Thyroid gland (tissue), 4 donors: ENCODE measurements around the gene KRTAP10-7. TPM values are rescaled to one million over a fixed set of nuclear protein-coding genes. Genes with fewer than 3 reads are reported as not detected.

ENCODE experiments used
- DNase-seq, 2 donors: peaks; one replicate each; pipeline ENCODE4 v3.0.0-alpha.2; 2019
- H3K27ac ChIP-seq, 3 donors: fragments of 200-600 bp; sonication (generic); 1 replicate in 2 of 3; 2 replicates in 1 of 3; pipeline ENCODE4 v1.5.1; 2016 to 2019; ENCODE audit warnings: mild to moderate bottlenecking in 1 of 3, moderate library complexity in 1 of 3
- H3K27me3 ChIP-seq: fragments of 200-600 bp; sonication (generic); one replicate; pipeline ENCODE4 v1.5.1; 2019
- H3K36me3 ChIP-seq, 2 donors: fragments of 200-600 bp; sonication (generic); one replicate each; pipeline ENCODE4 v1.5.1; 2016 to 2019
- H3K4me1 ChIP-seq, 2 donors: fragments of 200-600 bp; sonication (generic); one replicate each; pipeline ENCODE4 v1.5.1; 2017 to 2019
- H3K4me3 ChIP-seq, 3 donors: fragments of 200-600 bp; sonication (generic); replicated peaks in 1 of 3; 1 replicate in 2 of 3; 2 replicates in 1 of 3; pipeline ENCODE4 v1.5.1; 2016; ENCODE audit warnings: mild to moderate bottlenecking in 1 of 3
- H3K9me3 ChIP-seq: fragments of 200-600 bp; sonication (generic); one replicate; pipeline ENCODE4 v1.5.1; 2017
- POLR2A ChIP-seq, 2 donors: fragments of 450-650 bp; IDR thresholded peaks; one replicate each; pipeline ENCODE4 v1.6.1; 2017; ENCODE audit warnings: antibody characterized with exemption in 2 of 2, mild to moderate bottlenecking in 2 of 2, moderate library complexity in 1 of 2
- WGBS, 2 donors: methylation state at CpG; one replicate each; pipeline ENCODE4 v1.1.5; 2017; 5-methylcytosine and 5-hydroxymethylcytosine counted together
- intact Hi-C: fragments of 100-400 bp; cut with DNase I; formaldehyde crosslinking; loops from one replicate; pipeline ENCODE4 v1.15.1; 2023
- total RNA-seq, 4 donors: library from RNA; depleted of rRNA; stranded (reverse); fragments of >200 nt; gene quantifications; one replicate each; pipeline ENCODE4 v1.2.3, GENCODE V29; 2016
- TF ChIP-seq, protein P1 (sequence below), 6 experiments: fragments of 200-600 bp in 3 of 6; fragments of 450-650 bp in 3 of 6; sonication (generic) in 3 of 6; IDR thresholded peaks; one replicate each; pipeline ENCODE4 v1.5.1; 2016 to 2019; ENCODE audit warnings: antibody characterized with exemption in 6 of 6, mild to moderate bottlenecking in 2 of 6, inconsistent platforms in 1 of 6, moderate library complexity in 1 of 6

KRTAP10-7 gene
- total RNA-seq, 4 donors from 2014 or later: not detected

DNA sequence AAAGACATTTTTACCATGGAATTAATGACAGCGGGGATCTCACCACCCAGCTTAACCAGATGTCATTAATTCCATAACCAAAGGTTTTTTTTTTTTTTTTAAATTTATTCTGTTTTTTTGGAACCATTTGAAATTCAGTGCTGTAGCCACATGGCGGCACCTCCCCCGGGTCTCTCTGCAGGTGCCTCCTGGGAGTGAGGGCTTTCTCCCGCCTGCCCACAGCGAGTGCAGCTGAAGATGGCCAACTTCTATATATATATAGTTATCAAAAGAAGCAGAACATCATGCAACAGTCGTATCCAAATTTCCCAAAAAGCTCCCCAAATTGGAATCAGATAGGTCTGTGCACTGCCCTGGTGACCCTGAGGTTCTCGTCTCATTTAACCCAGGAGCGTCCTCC is 15.1 kb downstream of the KRTAP10-7 start:
- H3K36me3 ChIP-seq: no peaks in the 10 kb centered on the region
- no peak for DNase-seq
- H3K27ac ChIP-seq: no peak overlapping the region
- no peaks in the 10 kb centered on the region for H3K9me3 ChIP-seq
- no peaks in the 10 kb centered on the region for H3K27me3 ChIP-seq
- intact Hi-C loops: no loop called here
- TF ChIP-seq, protein P1, sequence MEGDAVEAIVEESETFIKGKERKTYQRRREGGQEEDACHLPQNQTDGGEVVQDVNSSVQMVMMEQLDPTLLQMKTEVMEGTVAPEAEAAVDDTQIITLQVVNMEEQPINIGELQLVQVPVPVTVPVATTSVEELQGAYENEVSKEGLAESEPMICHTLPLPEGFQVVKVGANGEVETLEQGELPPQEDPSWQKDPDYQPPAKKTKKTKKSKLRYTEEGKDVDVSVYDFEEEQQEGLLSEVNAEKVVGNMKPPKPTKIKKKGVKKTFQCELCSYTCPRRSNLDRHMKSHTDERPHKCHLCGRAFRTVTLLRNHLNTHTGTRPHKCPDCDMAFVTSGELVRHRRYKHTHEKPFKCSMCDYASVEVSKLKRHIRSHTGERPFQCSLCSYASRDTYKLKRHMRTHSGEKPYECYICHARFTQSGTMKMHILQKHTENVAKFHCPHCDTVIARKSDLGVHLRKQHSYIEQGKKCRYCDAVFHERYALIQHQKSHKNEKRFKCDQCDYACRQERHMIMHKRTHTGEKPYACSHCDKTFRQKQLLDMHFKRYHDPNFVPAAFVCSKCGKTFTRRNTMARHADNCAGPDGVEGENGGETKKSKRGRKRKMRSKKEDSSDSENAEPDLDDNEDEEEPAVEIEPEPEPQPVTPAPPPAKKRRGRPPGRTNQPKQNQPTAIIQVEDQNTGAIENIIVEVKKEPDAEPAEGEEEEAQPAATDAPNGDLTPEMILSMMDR (IDR thresholded peaks at IDR 0.05): no peak
- no peak for TF ChIP-seq POLR2A (IDR thresholded peaks at IDR 0.05)
- WGBS, 2 donors: 82 to 92% methylated on average over 8 of the region's 8 CpGs
- H3K4me3 ChIP-seq: no peak overlapping the region
- H3K4me1 ChIP-seq: no peaks in the 10 kb centered on the region

DNA sequence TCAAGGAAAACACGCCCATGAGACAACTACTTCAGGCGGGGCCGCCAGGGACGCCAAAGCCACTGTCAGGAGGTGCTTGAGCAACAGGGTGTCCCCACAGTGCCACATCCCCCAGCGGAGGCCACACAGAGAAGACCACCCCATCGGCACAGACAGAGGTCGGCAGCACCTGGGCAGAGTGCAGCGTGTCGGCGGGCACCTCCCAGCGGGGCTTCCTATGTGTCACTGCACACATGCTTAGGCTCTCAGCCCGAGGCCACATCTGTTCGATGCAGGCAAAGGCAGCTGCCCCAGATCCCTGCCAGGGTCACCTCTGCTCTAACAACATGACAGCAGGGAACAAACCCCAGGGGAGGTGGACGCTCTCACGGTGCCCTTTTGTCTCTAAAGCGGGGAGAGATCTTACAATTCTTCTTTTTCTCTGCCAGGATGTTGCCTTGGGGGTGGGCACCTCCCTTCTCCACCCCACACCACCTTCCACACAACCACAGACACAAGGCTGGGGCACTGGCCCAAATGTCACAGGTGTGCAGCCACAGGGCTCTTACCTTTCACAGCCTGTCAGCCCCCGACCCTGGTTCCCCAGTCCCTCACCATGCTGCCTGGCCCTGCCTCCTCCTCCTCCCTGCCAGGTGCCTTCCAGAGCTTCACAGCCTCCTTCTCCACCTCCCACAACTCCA is 15.7 kb downstream of the KRTAP10-7 start:
- intact Hi-C loops: no loop called here
- H3K4me1 ChIP-seq: no peaks in the 10 kb centered on the region
- H3K27ac ChIP-seq: no peak overlapping the region
- TF ChIP-seq POLR2A (IDR thresholded peaks at IDR 0.05): no peak
- TF ChIP-seq, protein P1 (IDR thresholded peaks at IDR 0.05): no peak
- DNase-seq: no peak
- H3K36me3 ChIP-seq: no peaks in the 10 kb centered on the region
- H3K27me3 ChIP-seq: no peaks in the 10 kb centered on the region
- 77 to 88% methylated on average over 13 of the region's 17 CpGs for WGBS, 2 donors
- no peak overlapping the region for H3K4me3 ChIP-seq
- no peaks in the 10 kb centered on the region for H3K9me3 ChIP-seq

DNA sequence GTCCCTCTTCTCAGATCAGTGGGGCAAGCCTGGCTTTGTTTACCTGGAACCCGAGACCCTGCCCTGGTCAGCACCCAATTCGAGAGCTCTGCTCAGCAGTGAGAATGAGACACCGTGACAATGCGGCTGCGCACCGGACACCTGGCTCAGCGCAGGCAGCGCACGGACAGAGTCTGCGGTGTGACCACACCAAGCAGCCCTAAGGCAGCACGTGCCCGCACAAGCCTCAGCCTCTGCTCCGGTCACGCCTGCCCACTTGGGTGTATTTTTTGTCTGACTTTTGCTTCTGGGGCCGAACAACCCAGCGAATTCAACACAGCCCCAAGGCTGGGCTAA is 16.2 kb downstream of the KRTAP10-7 start:
- intact Hi-C loops: no loop called here
- WGBS, 2 donors: 85 to 88% methylated on average over 16 of the region's 16 CpGs
- DNase-seq: no peak
- Histone ChIP-seq H3K27ac (no peak overlapping the region), H3K36me3 (no peaks in the 10 kb centered on the region), H3K4me3 (no peak overlapping the region), H3K4me1 (no peaks in the 10 kb centered on the region), H3K9me3 (no peaks in the 10 kb centered on the region), H3K27me3 (no peaks in the 10 kb centered on the region)
- TF ChIP-seq, protein P1 (IDR thresholded peaks at IDR 0.05): no peak
- TF ChIP-seq POLR2A (IDR thresholded peaks at IDR 0.05): no peak

DNA sequence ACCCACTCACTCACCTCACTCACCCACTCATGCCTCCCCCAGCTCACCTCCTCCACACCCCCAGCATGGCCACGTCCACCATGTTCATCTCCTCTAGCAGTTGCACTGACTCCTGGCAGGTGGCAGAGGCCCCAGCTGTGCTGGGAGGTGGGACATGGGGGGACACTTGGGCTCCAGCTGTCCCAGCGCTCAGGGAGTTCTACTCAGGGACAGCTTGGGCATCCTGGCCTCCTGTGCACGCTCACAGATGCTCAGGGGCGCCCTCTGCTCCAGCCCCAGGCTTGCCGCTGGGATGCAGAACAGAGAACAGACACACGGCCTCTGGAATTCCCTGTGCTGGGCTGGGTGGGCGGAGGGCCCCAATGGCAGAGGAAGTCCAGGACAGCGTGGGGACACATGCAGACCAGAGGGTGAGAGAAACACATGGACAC is 16.7 kb downstream of the KRTAP10-7 start:
- Histone ChIP-seq H3K9me3 (no peaks in the 10 kb centered on the region), H3K4me1 (no peaks in the 10 kb centered on the region), H3K4me3 (no peak overlapping the region), H3K27ac (no peak overlapping the region), H3K36me3 (no peaks in the 10 kb centered on the region), H3K27me3 (no peaks in the 10 kb centered on the region)
- intact Hi-C loops: no loop called here
- 71 to 79% methylated on average over 6 to 7 of the region's 8 CpGs for WGBS, 2 donors
- no peak for TF ChIP-seq POLR2A (IDR thresholded peaks at IDR 0.05)
- TF ChIP-seq, protein P1 (IDR thresholded peaks at IDR 0.05): no peak
- DNase-seq: no peak

DNA sequence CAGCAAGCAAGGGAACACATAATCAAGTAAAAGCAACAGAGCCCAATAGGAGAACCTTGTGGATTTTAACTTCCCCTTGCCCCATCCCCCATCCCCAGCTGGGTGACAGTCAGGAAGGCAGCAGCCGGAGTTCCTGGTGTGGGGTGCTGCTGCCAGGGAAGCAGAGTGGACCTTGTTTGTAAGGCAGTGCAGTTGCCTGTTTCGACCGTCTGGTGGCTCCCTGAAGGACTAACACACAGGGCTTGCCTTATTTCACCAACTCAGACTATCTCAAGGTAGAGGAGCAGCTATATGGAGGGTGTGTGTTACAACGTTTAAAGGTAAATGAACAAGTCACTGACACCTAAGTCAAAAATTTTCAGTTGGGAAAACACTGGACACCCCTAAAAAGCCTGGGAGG is 18.1 kb downstream of the KRTAP10-7 start:
- Histone ChIP-seq H3K36me3 (no peaks in the 10 kb centered on the region), H3K27me3 (no peaks in the 10 kb centered on the region), H3K27ac (no peak overlapping the region), H3K9me3 (no peaks in the 10 kb centered on the region), H3K4me1 (no peaks in the 10 kb centered on the region), H3K4me3 (no peak overlapping the region)
- TF ChIP-seq POLR2A (IDR thresholded peaks at IDR 0.05): no peak
- TF ChIP-seq, protein P1 (IDR thresholded peaks at IDR 0.05): peak in 1 of 6 experiments; percentile 19
- no peak for DNase-seq
- 41 to 46% methylated on average over 4 of the region's 4 CpGs for WGBS, 2 donors
- intact Hi-C loops: no loop called here
